Stimulated activated effector memory CD8-positive, alpha-beta T cell treated with anti-CD3 and anti-CD28 coated beads, Interleukin-12 subunit alpha, Interleukin-12 subunit beta, amount 100 ng/mL, for 72 hours (primary cell): ENCODE data around the gene THUMPD1.

Experiments used
- ATAC-seq: fragments of 150-1000 bp; cut with Tn5 transposase; 2 replicates; pipeline ENCODE4 v1.10.0; 2021
- DNase-seq, 2 donors: peaks; one replicate each; pipeline ENCODE4 v3.0.0; 2021 to 2022; ENCODE audit warnings: low spot score in 2 of 2
- H3K27ac Mint-ChIP-seq: one replicate; pipeline ENCODE4 v1.8.0; 2022; ENCODE audit warnings: mild to moderate bottlenecking, mixed read lengths
- H3K36me3 Mint-ChIP-seq: one replicate; pipeline ENCODE4 v1.8.0; 2022; ENCODE audit warnings: mild to moderate bottlenecking, mixed read lengths
- H3K4me1 Mint-ChIP-seq: one replicate; pipeline ENCODE4 v1.8.0; 2022; ENCODE audit warnings: mixed read lengths
- H3K4me3 Mint-ChIP-seq: one replicate; pipeline ENCODE4 v1.8.0; 2022; ENCODE audit warnings: mild to moderate bottlenecking, mixed read lengths
- H3K9me3 Mint-ChIP-seq: one replicate; pipeline ENCODE4 v1.8.0; 2022; ENCODE audit warnings: mixed read lengths

Gene THUMPD1

GRCh38 chr16:20683812-20684211 lies 57.8 kb downstream of the THUMPD1 start:
- ATAC-seq (peak; percentile 94), DNase-seq (no peak)
- H3K4me1 Mint-ChIP-seq, result peaks cover 9% of the 10 kb centered on the region
- H3K4me3 Mint-ChIP-seq, result peak overlapping the region; percentile 40
- H3K9me3 Mint-ChIP-seq, result peaks cover 3% of the 10 kb centered on the region
- H3K36me3 Mint-ChIP-seq, result no peaks in the 10 kb centered on the region
- H3K27ac Mint-ChIP-seq, result peak overlapping the region; percentile 86
